22Rv1 (cell line): ENCODE results near the gene ASF1B.

Experiments used
- ZFX ChIP-seq: fragments of 450-650 bp; IDR thresholded peaks from 2 replicates; pipeline ENCODE4 v1.6.1; 2017; ENCODE audit warnings: antibody characterized with exemption, borderline replicate concordance
- TF ChIP-seq, protein P1 (sequence below): fragments of 450-650 bp; IDR thresholded peaks from 2 replicates; pipeline ENCODE4 v1.5.1; 2017; ENCODE audit warnings: mild to moderate bottlenecking

GRCh38 chr19:14101003-14101545, 35.3 kb downstream of the ASF1B start:
- TF ChIP-seq, protein P1, sequence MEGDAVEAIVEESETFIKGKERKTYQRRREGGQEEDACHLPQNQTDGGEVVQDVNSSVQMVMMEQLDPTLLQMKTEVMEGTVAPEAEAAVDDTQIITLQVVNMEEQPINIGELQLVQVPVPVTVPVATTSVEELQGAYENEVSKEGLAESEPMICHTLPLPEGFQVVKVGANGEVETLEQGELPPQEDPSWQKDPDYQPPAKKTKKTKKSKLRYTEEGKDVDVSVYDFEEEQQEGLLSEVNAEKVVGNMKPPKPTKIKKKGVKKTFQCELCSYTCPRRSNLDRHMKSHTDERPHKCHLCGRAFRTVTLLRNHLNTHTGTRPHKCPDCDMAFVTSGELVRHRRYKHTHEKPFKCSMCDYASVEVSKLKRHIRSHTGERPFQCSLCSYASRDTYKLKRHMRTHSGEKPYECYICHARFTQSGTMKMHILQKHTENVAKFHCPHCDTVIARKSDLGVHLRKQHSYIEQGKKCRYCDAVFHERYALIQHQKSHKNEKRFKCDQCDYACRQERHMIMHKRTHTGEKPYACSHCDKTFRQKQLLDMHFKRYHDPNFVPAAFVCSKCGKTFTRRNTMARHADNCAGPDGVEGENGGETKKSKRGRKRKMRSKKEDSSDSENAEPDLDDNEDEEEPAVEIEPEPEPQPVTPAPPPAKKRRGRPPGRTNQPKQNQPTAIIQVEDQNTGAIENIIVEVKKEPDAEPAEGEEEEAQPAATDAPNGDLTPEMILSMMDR, result no peak
- TF ChIP-seq ZFX, result no peak
